Measurements from ENCODE around the gene CAPS. TPM values are rescaled to one million over a fixed set of nuclear protein-coding genes. Genes with fewer than 3 reads are reported as not detected.

The CAPS gene
- total RNA-seq, 1 experiment from 2014 or later = 0.92 TPM

GRCh38 chr19:5964816-5965565, 50.9 kb downstream of the CAPS start:
- ChIA-PET CTCF (no interaction called here), POLR2A (ENCODE audit: low non-redundant PET) (no interaction called here)
- H3K36me3 ChIP-seq (ENCODE audit: insufficient read depth, low read length, poor library complexity, severe bottlenecking) = no peaks in the 10 kb centered on the region
- BruUV-seq (replicated peaks) = no TSS peak
- H3K4me1 ChIP-seq (ENCODE audit: insufficient read depth, low read length, poor library complexity, severe bottlenecking) = peaks cover 50% of the 10 kb centered on the region
- intact Hi-C loops (cut with micrococcal nuclease; ENCODE audit: unreplicated experiment) = no loop called here
- H3K27ac ChIP-seq (ENCODE audit: low read depth, low read length, poor library complexity, severe bottlenecking) = no peak overlapping the region
- no peaks in the 10 kb centered on the region for H3K27me3 ChIP-seq (replicated peaks; ENCODE audit: insufficient read depth, low read depth, low read length, poor library complexity)
- H3K4me3 ChIP-seq (ENCODE audit: low read depth, low read length, poor library complexity, severe bottlenecking) = no peak overlapping the region
- TF ChIP-seq EZH2 (IDR thresholded peaks at IDR 0.05; ENCODE audit: borderline replicate concordance, low read depth, low read length, poor library complexity, severe bottlenecking) = no peak
- TF ChIP-seq, protein P1, sequence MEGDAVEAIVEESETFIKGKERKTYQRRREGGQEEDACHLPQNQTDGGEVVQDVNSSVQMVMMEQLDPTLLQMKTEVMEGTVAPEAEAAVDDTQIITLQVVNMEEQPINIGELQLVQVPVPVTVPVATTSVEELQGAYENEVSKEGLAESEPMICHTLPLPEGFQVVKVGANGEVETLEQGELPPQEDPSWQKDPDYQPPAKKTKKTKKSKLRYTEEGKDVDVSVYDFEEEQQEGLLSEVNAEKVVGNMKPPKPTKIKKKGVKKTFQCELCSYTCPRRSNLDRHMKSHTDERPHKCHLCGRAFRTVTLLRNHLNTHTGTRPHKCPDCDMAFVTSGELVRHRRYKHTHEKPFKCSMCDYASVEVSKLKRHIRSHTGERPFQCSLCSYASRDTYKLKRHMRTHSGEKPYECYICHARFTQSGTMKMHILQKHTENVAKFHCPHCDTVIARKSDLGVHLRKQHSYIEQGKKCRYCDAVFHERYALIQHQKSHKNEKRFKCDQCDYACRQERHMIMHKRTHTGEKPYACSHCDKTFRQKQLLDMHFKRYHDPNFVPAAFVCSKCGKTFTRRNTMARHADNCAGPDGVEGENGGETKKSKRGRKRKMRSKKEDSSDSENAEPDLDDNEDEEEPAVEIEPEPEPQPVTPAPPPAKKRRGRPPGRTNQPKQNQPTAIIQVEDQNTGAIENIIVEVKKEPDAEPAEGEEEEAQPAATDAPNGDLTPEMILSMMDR (conservative IDR thresholded peaks at IDR 0.05; ENCODE audit: low read depth, low read length) = no peak
- no peak for DNase-seq (ENCODE audit: low spot score)
- H3K9me3 ChIP-seq (ENCODE audit: low read depth, low read length, poor library complexity, severe bottlenecking) = no peaks in the 10 kb centered on the region

Other genes with a start within 250 kb of the CAPS start
- 36.3 and 43.6 TPM in 2 replicates for gene MICOS13, start 233.7 kb upstream of the CAPS start, total RNA-seq (2021)
- gene HSD11B1L, start 233.2 kb upstream of the CAPS start, total RNA-seq (2021) = 5.7 and 8.2 TPM in 2 replicates
- 984 and 992 TPM in 2 replicates for gene RPL36, start 224.0 kb upstream of the CAPS start, total RNA-seq (2021)
- 152 and 160 TPM in 2 replicates for gene LONP1, start 194.1 kb upstream of the CAPS start, total RNA-seq (2021)
- not detected in 2 replicates for gene CATSPERD, start 193.6 kb upstream of the CAPS start, total RNA-seq (2021)
- 6.5 and 8.2 TPM in 2 replicates for gene PRR22, start 129.5 kb upstream of the CAPS start, total RNA-seq (2021)
- gene DUS3L, start 123.1 kb upstream of the CAPS start, total RNA-seq (2021) = 56.8 and 85.3 TPM in 2 replicates
- 1.6 and 3.9 TPM in 2 replicates for gene NRTN, start 109.2 kb upstream of the CAPS start, total RNA-seq (2021)
- gene FUT6, start 74.6 kb upstream of the CAPS start, total RNA-seq (2021) = not detected in 2 replicates
- gene FUT3, start 62.8 kb upstream of the CAPS start, total RNA-seq (2021) = not detected in 2 replicates
- not detected in 2 replicates for gene FUT5, start 43.7 kb upstream of the CAPS start, total RNA-seq (2021)
- gene NDUFA11, start 10.5 kb upstream of the CAPS start, total RNA-seq (2021) = 290 and 298 TPM in 2 replicates
- gene VMAC, start 9.4 kb upstream of the CAPS start, total RNA-seq (2021) = 0.67 and 1.7 TPM in 2 replicates
- gene RANBP3, start 63.9 kb downstream of the CAPS start, total RNA-seq (2021) = 126 and 130 TPM in 2 replicates
- gene RFX2, start 196.2 kb downstream of the CAPS start, total RNA-seq (2021) = 11.7 and 11.8 TPM in 2 replicates
- gene ACSBG2, start 221.4 kb downstream of the CAPS start, total RNA-seq (2021) = not detected in 2 replicates